ENCODE measurements around the gene PSMB3.
A peak's percentile ranks its signal among the peaks of the same experiment; 100 is the strongest.

The PSMB3 gene

GRCh38 chr17:38733282-38733981 is 19.1 kb upstream of the PSMB3 start:
- DNase-seq (ENCODE audit: insufficient read length, low spot score): no peak
- FAIRE-seq: no peak

DNA sequence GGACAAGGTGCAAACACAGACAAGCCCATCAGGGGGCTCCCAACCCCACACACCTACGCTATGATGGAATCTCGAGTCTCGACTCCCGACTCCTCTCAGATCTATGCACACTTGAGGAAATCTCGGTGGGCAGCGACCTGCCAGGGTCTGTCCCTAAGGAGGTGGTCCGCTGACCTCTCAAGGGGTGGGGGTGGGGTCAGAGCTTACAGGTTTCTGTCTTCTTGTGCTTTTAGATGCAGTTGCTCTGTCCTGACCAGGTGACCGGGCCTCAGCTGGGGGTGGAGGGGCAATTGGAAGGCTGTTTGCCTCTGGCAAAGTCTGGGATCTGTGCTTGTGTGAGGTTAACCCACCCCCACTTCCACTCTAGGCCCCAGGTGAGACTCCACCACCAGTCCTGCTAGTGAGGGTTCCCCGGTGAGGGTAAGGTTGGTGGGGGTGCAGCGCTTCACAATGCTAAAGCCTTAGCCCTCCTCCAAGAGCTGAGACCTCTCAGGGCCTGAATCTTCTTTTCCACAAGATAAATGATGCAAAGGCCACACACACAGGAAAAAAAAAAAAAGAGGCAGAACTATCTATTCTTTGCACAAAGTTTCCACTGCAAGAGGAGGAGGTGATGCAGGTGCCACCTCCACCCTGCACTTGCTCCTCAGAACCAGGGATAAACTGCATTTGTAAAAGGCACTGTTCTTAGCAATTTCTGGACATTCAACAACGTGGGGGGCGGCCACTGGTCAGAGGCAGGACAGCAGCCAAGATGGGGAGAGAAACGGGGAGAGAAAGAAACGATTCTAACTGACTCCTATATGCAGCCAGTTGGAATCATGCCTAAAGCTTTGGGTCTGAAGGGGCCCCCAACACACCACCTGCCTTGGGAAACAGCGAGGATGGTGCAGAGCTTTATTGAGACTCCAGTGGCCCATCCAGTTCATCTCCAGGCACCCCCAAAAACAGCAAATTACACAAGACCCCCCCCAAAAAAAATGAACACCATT is 18.3 kb upstream of the PSMB3 start:
- DNase-seq (ENCODE audit: insufficient read length, low spot score) (no peak), FAIRE-seq (no peak)

DNA sequence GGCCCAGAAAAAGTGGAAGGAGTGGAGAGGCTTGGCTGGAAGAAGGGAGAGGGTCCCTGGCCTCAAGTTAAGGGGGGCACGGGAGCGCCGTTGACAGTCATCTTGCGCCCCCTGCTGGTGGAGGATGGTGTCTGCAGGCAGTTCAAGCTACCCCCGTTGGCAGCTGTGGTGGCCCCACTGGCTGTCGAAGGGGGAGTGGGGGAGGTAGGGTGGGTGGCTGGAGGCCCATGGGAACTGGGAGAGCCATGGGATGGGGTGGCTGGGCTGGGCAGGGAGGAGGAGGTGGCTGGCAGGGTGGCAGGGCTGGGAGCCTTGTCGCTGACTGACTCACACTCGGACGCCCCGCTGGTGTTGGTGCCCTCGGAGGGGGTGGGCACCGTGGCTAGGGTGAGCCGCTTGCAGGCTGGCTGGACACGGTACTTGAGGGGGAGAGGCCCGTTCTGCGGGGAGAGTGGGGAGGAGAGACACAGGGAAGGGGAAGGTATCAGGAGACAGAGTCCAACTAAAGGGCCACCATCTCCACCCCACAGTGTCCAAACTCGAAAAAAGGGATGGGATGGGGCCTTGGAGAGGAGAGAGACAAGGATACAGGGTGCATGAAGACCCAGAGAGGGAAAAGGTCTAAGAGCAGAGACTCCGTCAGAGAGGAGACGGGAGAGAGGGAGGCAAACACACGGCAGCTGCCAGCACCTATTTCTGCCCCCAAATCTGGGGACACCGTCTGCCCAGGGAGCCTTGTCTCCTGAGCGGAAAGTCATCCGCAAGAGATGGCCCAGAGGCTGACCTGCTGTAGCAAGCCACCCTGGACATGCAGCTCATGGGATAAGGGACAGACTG is 17.2 kb upstream of the PSMB3 start:
- FAIRE-seq (no peak), DNase-seq (ENCODE audit: insufficient read length, low spot score) (peak; percentile 81)

- DNase-seq (ENCODE audit: insufficient read length, low spot score) (no peak), FAIRE-seq (no peak)
Observed at GRCh38 chr17:38738007-38738662, 14.4 kb upstream of the PSMB3 start.

- FAIRE-seq (no peak), DNase-seq (ENCODE audit: insufficient read length, low spot score) (no peak)
Observed at GRCh38 chr17:38738686-38739085, 13.9 kb upstream of the PSMB3 start.

DNA sequence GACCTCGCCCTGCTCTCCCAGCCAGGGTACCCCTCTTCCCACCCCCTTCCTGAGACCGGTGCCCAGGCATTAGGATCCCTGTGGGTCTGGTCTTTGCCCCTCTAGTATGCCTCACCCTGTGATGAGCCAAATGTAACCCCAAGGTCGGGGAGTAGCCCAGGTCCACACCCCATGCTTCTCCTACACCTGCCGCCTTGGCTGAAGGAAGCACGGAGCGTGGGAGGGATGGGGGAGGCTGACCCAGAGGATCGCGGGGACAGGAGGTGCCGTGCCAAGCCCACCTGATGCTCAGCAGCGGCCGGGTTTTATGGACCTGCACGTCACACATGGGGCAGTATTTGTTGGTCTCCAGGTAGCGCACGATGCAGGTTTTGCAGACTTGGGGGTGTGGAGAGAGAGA is 13.2 kb upstream of the PSMB3 start:
- FAIRE-seq: no peak
- DNase-seq (ENCODE audit: insufficient read length, low spot score): no peak

GRCh38 chr17:38740044-38740443 is 12.5 kb upstream of the PSMB3 start:
- DNase-seq (ENCODE audit: insufficient read length, low spot score) (no peak), FAIRE-seq (no peak)

GRCh38 chr17:38740806-38741205 is 11.7 kb upstream of the PSMB3 start:
- FAIRE-seq (no peak), DNase-seq (ENCODE audit: insufficient read length, low spot score) (no peak)

DNA sequence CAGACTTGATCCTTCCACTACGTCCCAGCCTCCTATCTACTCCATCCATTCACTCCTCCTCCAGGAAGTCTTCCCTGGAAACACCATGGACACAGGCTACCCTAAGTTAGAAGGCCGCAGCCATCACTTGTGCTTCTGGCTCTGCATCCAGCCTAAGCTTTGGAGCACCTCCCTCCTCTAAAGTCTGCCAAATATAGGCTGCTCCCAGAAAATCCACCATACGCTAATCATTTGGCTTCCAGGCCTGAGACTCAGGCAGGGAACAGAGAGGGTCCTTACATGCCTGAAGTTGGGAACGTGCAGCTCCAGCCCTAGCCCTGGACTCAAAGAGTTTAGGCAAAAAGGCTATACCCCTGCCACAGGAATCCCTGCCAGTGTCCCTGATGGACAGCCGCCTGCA is 11.1 kb upstream of the PSMB3 start:
- FAIRE-seq (no peak), DNase-seq (ENCODE audit: insufficient read length, low spot score) (no peak)

DNA sequence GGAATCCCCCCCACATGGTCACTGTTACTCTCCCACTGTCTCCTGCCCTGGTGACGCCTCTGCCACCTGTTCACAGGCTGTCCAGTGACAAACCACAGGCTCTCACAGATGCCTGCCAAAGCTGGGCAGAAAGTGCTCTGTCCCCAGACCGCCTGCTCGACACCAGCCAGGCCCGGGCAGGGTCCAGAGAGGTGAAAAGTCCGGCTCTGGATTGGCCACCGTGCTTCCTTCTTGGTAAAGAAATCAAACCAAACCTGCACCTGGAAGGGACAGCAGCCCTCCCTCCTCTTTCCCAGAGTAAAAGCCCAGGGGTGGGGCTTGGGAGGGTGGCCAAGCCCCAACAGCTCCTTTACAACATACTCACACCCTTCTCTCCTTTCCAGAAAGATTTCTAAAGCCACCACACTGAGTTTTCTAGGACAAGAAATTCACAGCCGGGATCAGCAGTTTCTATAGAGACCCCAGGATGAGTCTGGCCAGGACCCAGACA is 10.6 kb upstream of the PSMB3 start:
- DNase-seq (ENCODE audit: insufficient read length, low spot score) (no peak), FAIRE-seq (no peak)

DNA sequence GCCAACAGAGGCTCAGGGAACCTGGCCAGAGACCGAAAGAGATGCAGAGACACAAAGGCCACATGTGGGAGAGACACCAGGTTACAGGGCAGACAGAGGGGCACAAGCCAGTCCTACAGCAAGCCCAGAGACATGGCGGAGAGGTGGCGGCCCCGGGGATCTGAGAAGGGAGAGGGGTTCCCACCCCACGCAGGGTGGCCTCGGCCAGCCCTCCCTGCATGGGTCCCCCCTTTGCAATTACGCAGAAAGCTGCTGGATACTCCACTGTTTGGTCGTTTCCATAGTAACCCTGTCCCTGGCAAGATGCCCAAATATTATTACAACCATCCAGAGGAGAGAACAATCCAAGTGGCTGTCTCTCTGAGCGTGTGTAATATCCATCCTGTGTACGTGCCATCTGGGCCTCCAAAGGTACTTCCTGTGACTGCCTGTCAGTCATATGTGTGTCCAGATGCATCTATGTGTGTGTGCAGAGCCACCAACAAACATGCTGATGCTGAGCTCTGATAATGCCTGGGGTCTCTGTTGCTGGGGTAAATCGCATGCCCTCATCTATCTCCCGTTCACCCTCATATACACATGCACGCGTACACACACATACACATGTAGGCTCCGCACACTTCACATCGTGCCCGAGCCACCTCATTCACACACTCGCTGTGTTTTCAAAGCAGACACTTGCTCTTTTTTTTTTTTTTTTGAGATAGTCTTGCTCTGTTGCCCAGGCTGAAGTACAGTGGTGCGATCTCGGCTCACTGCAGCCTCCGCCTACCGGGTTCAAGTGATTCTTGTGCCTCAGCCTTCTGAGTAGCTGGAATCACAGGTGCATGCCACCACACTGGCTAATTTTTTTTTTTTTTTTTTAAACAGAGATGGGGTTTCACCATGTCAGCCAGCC is 9.9 kb upstream of the PSMB3 start:
- DNase-seq (ENCODE audit: insufficient read length, low spot score) (no peak), FAIRE-seq (no peak)

- DNase-seq (ENCODE audit: insufficient read length, low spot score): no peak
- FAIRE-seq: no peak
Observed at GRCh38 chr17:38743556-38744171, 8.9 kb upstream of the PSMB3 start.

DNA sequence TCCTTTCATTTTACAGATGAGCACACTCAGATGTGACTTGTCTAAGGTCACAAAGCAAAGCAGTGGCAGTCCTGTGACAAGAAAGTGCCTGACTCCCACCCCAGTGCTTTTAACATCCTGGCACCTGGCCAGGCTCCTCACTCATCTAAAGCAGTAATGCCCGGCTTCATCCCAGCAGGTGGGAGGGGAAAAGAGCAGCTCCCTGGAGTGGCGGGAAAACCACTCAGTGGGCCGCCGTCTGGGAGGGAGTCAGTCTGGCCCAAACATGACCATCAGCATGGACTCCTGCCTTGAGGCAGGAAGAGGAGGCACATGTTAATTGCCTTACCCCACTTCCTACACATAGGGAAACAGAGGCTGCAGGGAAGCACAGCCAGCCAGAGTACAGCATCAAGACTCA is 7.0 kb upstream of the PSMB3 start:
- DNase-seq (ENCODE audit: insufficient read length, low spot score) (no peak), FAIRE-seq (no peak)

DNA sequence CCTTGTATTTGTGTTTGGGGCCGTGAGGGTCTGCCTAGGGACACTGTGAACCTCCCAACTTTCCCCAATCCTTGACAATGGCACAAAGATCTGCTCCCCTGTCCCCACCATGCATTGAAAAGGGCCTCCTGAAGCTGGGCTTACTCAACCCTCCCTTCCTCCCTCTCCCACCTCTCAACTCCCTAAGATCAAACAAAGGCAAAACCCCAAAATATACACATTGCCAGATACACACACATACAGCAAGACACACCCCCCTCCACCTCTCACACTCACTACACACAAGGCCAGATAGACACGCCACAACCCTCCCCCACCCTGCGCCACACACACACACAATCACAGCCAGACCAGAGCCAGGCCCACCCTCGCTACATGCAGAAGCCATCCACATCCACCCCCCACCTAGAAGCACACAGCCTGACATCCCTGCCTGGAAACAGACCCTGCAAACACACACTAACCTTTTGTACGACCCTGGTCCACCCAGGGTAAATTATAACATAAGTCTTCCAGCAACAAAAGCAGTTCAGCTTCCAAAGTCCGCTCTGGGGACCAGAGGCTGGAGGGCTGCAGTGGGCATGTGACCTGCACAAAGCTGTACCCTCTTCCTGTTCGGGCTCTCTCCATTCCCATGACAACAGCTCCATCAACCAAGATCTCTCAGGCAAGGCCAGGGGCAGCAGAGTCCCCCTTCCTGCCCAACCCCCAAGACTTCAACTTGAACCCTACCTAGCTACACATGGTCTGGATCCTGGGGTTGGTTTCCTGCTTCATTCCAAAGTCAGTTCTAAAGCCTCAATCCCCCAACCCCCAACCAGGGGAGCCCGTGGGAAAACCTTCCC is 6.3 kb upstream of the PSMB3 start:
- FAIRE-seq: no peak
- no peak for DNase-seq (ENCODE audit: insufficient read length, low spot score)

- FAIRE-seq: no peak
- DNase-seq (ENCODE audit: insufficient read length, low spot score): no peak
Observed at GRCh38 chr17:38746849-38747462, 5.6 kb upstream of the PSMB3 start.

- DNase-seq (ENCODE audit: insufficient read length, low spot score) (no peak), FAIRE-seq (no peak)
Observed at GRCh38 chr17:38747463-38748148, 4.9 kb upstream of the PSMB3 start.

Data from HTR-8/SVneo (cell line).